ENCODE measurements around the gene CASD1.

GRCh38 chr7:94547126-94547525 is 37.5 kb downstream of the CASD1 start:
- TF ChIP-seq EP300 (IDR thresholded peaks at IDR 0.05): no peak
- TF ChIP-seq CTCF (IDR thresholded peaks at IDR 0.05): no peak
- peak in 3 of 4 donors; percentile 48 to 56 (median 50) for TF ChIP-seq POLR2AphosphoS5 (IDR thresholded peaks at IDR 0.05)

All from sigmoid colon (tissue), 4 donors.